H1 (cell line): ENCODE measurements around the gene OR13J1. TPM values are rescaled to one million over a fixed set of nuclear protein-coding genes. Genes with fewer than 3 reads are reported as not detected.

Source experiments
- BRCA1 ChIP-seq: IDR thresholded peaks from 2 replicates; pipeline ENCODE4 v1.6.1; 2012; ENCODE audit warnings: low read depth, low read length, improper control_type of control experiment
- POU5F1 ChIP-seq: IDR thresholded peaks from 2 replicates; pipeline ENCODE4 v1.6.1; 2011; ENCODE audit warnings: low read depth, mild to moderate bottlenecking, low read length, moderate library complexity
- RAD21 ChIP-seq, 2 experiments: IDR thresholded peaks in 1 of 2; conservative IDR thresholded peaks in 1 of 2; 2 replicates each; pipeline ENCODE4 v1.6.1; 2011; ENCODE audit warnings: low read depth in 2 of 2, low read length in 2 of 2, improper control_type of control experiment in 1 of 2, inconsistent platforms in 1 of 2, mild to moderate bottlenecking in 1 of 2, moderate library complexity in 1 of 2
- RBBP5 ChIP-seq: IDR thresholded peaks from 2 replicates; pipeline ENCODE4 v1.7.1; 2012; ENCODE audit warnings: low read depth, mild to moderate bottlenecking, inconsistent platforms, low read length, moderate library complexity, borderline replicate concordance
- SAP30 ChIP-seq: fragments of 300-600 bp; sonication (generic); IDR thresholded peaks from 2 replicates; pipeline ENCODE4 v1.7.1; 2012; ENCODE audit warnings: low read length, moderate library complexity, mild to moderate bottlenecking, inconsistent platforms; ENCODE audit not compliant: insufficient read depth, insufficient replicate concordance
- SP2 ChIP-seq: IDR thresholded peaks from 2 replicates; pipeline ENCODE4 v1.6.1; 2012; ENCODE audit warnings: mild to moderate bottlenecking, low read length, inconsistent platforms
- SRF ChIP-seq: IDR thresholded peaks from 2 replicates; pipeline ENCODE4 v1.6.1; 2011; ENCODE audit warnings: mild to moderate bottlenecking, low read depth, low read length, moderate library complexity
- TAF1 ChIP-seq: IDR thresholded peaks from 2 replicates; pipeline ENCODE4 v1.6.1; 2011; ENCODE audit warnings: mild to moderate bottlenecking, low read depth, low read length
- polyA plus RNA-seq, 7 experiments: library from polyadenylated mRNA; depleted of rRNA in 3 of 7; stranded (reverse) in 5 of 7; unstranded in 2 of 7; fragments of >200 nt in 5 of 7; fragments of 200-250 nt in 2 of 7; gene quantifications; 1 replicate in 5 of 7; 2 replicates in 1 of 7; 4 replicates in 1 of 7; pipeline versions ENCODE4 v1.2.1 to v1.2.3, GENCODE V29; 2011 to 2013; ENCODE audit warnings: missing spikeins in 2 of 7, mixed read lengths in 2 of 7
- total RNA-seq: library from RNA; stranded (reverse); fragmentation: NEBNext Ultra II Directional; extraction: Animal tissue kit (Norgen Biotek cat#: 25700); gene quantifications from 2 replicates; pipeline ENCODE4 v1.2.1, GENCODE V29; 2021
- TF ChIP-seq, protein P1 (sequence below): IDR thresholded peaks from 2 replicates; pipeline ENCODE4 v1.6.1; 2011; ENCODE audit warnings: low read depth, mild to moderate bottlenecking, low read length; ENCODE audit not compliant: insufficient read depth
- TF ChIP-seq, protein P2 (sequence below): IDR thresholded peaks from 2 replicates; pipeline ENCODE4 v1.6.1; 2012; ENCODE audit warnings: low read length, inconsistent platforms

The OR13J1 gene
- total and polyA plus RNA-seq, 2 of the 8 experiments (the other 6 are each of a cell fraction or from before 2014, with no cell fraction given), result not detected

DNA sequence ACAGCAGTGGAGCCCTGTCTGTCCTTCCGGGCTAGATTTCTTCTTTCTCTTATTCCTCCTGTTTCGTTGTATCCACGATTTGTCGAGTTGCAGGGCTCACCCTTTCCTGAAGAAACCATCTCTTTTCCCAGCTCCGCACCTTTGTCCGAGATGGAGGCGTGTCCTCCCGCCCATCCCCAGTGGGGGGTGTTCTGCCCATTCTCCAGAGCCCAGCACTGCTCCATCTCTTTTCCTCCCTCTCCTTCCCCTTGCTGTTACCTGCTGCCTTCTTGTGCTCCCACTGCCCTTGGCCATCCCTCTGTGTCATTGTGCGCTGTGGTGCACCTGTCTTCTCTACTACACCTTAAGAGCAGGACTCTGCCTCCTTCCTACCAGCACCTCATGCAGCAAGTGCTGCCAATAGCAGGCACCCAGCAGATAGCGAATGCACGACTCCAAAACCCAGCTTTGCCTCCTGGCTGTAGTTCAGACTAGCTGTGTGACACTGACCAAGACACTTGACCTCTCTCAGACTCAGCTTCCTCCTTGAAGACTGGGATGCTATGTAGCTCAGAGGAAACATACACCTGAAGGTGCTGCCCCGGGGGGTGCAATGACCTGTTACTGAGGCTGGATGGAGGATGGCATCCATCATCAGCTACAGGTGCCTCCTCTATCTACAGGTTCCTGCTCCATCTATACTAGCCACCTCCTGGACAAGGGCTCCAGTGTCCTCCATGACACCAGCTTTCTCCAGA, 8.9 kb downstream of the OR13J1 start (continued):
- TF ChIP-seq SAP30 (no peak), TAF1 (no peak), RAD21 (IDR thresholded peaks at IDR 0.05 in 1 of 2, conservative IDR thresholded peaks at IDR 0.05 in 1 of 2; ENCODE audit: low read depth in 2 of 2, low read length in 2 of 2) (no peak), BRCA1 (no peak), RBBP5 (no peak), POU5F1 (no peak), SRF (no peak), SP2 (no peak)
- TF ChIP-seq, protein P1, sequence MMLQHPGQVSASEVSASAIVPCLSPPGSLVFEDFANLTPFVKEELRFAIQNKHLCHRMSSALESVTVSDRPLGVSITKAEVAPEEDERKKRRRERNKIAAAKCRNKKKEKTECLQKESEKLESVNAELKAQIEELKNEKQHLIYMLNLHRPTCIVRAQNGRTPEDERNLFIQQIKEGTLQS, result no peak
- TF ChIP-seq, protein P2, sequence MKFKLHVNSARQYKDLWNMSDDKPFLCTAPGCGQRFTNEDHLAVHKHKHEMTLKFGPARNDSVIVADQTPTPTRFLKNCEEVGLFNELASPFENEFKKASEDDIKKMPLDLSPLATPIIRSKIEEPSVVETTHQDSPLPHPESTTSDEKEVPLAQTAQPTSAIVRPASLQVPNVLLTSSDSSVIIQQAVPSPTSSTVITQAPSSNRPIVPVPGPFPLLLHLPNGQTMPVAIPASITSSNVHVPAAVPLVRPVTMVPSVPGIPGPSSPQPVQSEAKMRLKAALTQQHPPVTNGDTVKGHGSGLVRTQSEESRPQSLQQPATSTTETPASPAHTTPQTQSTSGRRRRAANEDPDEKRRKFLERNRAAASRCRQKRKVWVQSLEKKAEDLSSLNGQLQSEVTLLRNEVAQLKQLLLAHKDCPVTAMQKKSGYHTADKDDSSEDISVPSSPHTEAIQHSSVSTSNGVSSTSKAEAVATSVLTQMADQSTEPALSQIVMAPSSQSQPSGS, result no peak
